NCI-H345 (cell line): ENCODE data around the gene POLR2M.

Source experiments
- DNase-seq: peaks from one replicate; lab custom pipeline; 2025; lab: John Stamatoyannopoulos, UW

The POLR2M gene

GRCh38 chr15:57706405-57707209 lies at the start of gene POLR2M:
TSS of gene POLR2M (plus strand) at chr15:57706714. CDS start at chr15:57706843, 129 bp downstream.
- peak; percentile 95 for DNase-seq

- no peak for DNase-seq
Measured at GRCh38 chr15:57657619-57658018, 48.9 kb upstream of the POLR2M start.

DNA sequence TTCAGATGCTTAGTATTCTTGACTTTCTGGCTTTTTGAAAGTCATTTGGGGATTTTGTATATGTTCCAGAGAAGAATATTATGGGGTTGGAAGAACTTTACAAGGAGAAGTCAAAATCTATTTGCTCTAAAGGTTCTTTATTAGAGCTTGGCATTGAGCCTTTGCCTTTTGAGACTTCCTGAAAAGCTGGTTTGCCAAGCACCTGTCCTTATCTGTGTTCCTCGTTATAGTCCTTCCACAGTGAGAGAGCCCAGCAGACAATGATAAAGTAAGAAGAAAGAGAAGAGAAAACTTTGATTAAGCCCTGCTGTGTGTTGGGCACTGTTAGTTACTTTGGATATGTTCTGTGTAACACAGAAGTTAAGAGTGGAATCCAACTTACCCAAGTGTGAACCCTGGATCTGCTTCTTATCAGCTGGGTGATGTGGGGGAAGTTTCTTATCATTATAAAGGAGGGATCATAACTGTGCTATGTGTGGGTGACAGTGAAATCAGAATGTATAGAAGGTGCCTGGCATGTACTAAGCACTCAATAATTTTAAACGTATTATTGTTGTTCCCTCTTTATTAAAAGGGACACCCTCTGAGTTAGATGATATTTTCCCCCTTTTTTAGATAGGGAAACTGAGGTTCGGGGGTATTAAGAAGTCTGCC lies 44.3 kb upstream of the POLR2M start:
- no peak for DNase-seq

DNA sequence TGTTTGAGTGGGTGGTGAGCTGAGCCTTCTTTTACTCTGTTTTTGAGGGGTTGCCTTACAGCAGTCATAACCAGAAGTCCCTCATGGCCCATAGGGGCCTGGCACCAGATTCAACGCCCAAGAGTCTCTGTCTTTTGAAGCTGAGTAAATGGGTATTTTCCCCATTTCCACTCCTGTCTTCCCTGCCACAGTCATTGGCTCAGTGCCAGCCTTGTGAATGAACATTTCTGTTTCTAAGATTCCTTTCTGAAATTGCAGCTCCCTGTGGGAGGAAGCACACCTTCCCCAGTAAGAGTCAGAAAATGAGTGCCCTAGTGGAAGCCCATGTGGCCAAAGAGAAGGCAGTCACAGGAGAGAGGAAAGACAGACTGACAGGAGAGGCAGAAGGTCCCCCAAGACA lies 43.7 kb upstream of the POLR2M start:
- DNase-seq, result no peak

GRCh38 chr15:57663262-57663661 lies 43.3 kb upstream of the POLR2M start:
- DNase-seq, result no peak

GRCh38 chr15:57665194-57665593 lies 41.3 kb upstream of the POLR2M start:
- DNase-seq, result no peak

DNA sequence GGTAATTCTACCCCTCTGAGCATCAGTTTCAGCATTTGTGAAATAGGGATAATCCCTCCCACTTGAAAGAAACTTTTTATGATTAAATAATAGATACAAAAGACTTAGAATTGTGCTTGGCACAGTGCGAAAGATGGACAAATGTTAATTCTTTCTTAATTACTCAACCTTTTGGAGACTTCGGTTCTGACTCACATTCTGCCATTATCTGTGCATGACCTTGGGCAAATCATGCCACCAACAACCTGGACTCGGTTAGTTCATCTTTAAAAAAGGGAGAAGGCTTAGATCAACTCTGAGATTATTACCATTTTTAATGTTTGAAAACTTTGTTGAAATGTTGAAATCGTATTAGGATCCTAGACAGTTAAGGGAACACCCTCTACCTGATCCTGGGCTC lies 40.6 kb upstream of the POLR2M start:
- no peak for DNase-seq

DNA sequence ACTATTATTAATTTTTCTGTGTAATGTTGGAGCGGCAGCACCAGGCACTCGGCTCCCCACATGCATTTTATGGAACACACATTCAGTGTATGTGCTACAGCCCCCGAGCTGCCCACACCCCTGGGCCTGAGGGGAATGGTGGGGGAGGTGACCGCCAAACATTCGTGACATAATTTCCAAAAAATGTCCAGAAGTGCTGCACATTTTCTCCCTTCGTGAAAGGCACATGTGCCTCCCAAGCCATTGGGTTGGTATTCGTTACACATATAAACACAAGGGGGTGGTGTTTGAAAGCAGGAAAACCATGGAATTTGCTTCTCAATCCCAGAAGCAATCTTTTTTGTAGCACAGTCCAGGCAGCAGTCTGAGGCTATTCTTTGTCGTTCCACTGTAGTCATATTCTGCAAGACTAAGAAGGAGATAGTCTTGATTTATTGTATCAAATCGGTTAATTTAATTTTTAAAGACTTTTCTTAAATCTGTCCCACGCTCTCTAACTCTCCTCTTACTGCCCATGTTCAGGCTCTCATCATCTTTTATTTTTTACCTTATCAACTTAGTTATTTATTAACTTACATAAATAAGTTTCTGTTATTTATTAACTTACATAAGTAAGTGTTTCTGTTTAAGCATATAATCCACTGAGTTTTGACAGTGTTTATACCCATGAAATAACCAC lies 39.2 kb upstream of the POLR2M start:
- DNase-seq, result peak; percentile 20

- no peak for DNase-seq
Measured at GRCh38 chr15:57668016-57668415, 38.5 kb upstream of the POLR2M start.

DNA sequence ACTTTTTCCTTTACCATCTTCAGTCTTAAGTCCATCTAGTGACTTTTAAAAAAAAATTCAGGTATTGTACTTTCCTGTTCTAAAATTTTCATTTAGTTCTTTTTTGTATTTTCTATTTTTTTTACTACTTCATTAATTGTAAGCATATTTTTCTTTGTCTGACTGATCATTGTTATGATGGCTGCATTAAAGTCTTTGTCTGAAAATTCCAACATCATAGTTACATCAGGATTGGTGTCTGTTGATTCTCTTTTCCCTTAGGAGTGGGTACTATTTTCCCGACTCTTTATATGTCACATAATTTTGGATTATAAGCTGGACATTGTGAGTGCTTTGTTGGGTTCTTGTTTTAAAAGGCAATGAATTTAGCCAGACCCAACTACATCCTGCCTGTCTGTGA lies 34.9 kb upstream of the POLR2M start:
- no peak for DNase-seq

GRCh38 chr15:57675481-57676181 lies 30.9 kb upstream of the POLR2M start:
- DNase-seq, result no peak

DNA sequence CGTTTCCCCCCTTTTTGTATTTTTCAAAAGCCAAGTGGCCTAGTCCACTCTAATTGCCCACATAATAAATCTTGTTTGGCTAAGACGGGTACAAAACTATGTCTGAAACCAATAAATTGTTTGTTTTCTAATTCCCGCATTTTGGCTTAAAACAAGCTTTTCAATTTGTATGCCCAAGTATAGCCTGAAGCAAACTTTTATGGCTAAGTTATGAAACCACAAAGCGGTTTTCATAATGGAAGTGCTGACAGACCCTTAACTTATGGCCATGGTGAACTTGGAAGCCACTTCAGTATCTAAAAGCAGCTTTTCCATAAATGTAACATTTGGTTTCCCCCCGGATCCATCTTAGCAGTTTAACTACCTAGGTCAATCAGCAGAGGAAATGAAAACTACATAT lies 29.9 kb upstream of the POLR2M start:
- no peak for DNase-seq

GRCh38 chr15:57677204-57677603 lies 29.3 kb upstream of the POLR2M start:
- DNase-seq, result no peak

- no peak for DNase-seq
Measured at GRCh38 chr15:57680021-57680420, 26.5 kb upstream of the POLR2M start.

GRCh38 chr15:57681011-57681410 lies 25.5 kb upstream of the POLR2M start:
- DNase-seq, result no peak

- DNase-seq, result no peak
Measured at GRCh38 chr15:57683481-57683880, 23.0 kb upstream of the POLR2M start.

DNA sequence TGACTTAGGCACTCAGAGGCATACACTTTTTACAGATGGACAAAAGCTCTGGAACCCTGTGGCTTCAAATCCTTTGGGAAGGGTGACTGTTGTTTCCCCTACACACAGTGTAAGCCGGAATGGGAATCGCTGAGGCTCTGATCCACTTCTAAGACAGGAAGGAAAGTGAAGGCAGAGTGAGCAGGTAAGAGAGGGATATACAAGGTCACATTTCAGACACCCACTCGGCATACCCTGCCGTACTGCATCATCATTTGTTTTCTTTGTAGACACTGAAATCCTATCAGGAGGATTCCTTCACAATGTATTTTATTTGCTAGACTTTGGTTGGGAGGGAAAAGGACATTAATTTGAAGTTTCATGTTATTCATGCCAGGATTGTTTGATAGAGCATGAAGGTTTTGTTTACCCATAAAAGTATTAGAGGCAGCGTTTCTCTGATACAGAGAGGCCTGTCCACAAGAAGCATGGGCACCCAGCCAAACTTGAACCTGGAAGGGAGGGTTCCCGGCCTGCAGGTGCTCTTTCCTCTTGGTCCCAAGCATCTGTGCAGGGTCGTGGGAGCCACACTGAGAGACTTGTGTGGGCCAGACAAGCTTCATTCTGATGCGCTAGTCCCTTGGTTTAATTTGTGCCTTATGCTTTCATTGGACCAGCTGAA lies 21.9 kb upstream of the POLR2M start:
- peak; percentile 48 for DNase-seq

DNA sequence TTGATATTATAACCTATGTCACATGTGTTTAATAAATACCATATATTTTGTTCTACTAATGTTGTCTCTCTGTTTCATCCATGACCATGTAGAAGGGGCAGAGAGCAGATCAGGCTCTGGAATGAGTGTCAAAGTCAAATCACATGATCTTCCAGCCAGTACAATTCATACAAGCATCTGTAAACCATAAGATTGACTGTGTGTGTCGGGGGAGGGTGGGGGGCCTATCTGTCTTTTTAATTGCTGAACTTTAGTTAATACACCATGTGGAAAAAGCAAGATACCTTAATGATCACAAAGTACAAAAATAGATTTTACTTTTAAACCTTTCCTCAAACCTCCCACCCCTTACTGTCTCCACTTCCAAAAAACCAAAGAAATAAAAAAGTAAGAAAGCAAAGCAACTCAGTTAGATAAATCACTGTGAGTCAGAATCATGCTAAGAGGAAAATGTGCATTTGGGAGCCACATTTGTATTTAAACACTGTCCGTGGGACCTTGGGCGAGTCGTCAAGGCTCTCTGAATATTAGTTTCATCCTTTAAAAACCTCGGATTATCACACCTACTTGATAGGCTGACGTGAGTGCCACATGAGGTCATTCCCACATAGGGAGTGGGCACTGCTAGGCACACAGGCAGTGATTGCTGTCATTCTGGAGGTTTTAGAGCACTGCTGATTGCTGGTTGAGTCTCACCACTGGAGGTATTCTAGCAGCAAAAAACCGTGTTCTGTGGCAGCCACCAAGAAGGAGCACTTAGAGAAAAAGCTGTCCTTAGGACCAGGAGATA lies 21.0 kb upstream of the POLR2M start:
- DNase-seq, result no peak

- DNase-seq, result no peak
Measured at GRCh38 chr15:57686657-57687056, 19.9 kb upstream of the POLR2M start.

- no peak for DNase-seq
Measured at GRCh38 chr15:57690341-57690966, 16.1 kb upstream of the POLR2M start.

DNA sequence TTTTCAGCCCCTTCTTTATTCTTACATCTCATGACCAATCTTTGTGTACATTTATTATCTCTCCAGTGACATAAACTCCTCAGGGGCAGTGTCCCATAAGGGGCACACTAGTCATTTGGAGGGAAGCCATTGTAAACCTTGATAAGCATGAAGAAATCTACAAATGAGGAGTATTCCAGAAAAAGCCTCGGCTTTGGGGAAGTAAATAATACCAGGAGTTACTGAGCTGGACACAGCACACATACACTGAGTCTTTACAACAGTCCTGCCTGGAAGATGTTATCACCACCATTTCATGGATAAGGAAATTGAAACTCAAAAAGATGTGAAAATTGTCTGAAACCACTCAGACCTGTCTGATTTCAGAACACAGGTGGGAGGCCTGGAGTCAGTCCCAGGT lies 15.4 kb upstream of the POLR2M start:
- DNase-seq, result no peak
